Measurements from ENCODE around the gene TMPRSS13. TPM values are rescaled to one million over a fixed set of nuclear protein-coding genes. Genes with fewer than 3 reads are reported as not detected.

TMPRSS13 gene
- polyA plus RNA-seq, 2 of the 4 experiments (the other 2 are of a cell fraction): not detected

DNA sequence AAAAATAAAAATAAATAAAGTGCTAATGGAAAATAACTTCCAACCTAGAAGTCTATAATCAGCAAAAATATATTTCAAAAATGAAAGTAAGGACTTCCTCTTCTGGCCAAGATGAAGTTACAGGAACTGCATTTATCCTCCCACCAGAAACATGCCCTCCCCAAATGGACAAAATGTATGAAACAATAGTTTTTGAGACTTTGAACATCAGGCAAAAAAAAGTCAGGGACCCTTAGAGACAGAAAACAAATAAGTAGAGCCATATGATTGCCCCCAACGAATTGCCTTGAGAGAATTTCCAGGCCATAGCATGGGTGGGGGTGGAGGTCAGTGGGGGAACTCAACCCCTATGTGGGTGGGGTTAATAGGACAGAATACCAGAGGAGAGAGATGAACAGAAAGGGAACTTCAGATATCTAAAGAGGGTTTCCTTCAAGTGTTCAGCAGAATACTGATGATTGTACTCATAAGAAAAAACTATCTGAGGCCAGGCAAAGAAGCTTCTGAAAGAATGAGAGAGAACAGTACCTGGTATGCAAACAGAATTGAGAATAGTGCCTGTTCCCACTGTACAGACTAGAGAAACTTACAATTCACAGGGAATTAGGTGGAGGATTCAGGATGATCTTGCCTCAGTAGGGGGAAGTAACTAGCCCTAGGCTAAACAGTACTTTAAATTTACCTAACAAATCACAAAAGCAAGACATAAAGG lies 30.4 kb upstream of the TMPRSS13 start:
- POLR2A ChIA-PET: no interaction called here
- no peaks in the 10 kb centered on the region for H3K9me3 ChIP-seq
- no peak for ATAC-seq
- CTCF ChIA-PET: interaction anchor here (1.1 to 1.9 kb wide), 2 partner anchors 13 to 94 kb away, joined by 4 to 6 read pairs; no protein-coding TSS in a partner anchor
- FAIRE-seq: no peak
- TF ChIP-seq EHF (CRISPR knock-in tag; IDR thresholded peaks at IDR 0.05) (no peak), HEYL (CRISPR knock-in tag; IDR thresholded peaks at IDR 0.05) (no peak), BHLHE40 (IDR thresholded peaks at IDR 0.05; ENCODE audit: low read depth, low read length) (no peak), E2F6 (IDR thresholded peaks at IDR 0.05; ENCODE audit: borderline replicate concordance, low read depth) (no peak), MAFK (IDR thresholded peaks at IDR 0.05; ENCODE audit: partially characterized antibody) (no peak), JUN (IDR thresholded peaks at IDR 0.05) (no peak), HDAC2 (IDR thresholded peaks at IDR 0.05) (no peak), CEBPB (IDR thresholded peaks at IDR 0.05) (no peak), REST (IDR thresholded peaks at IDR 0.05) (no peak), HOXB13 (CRISPR knock-in tag; IDR thresholded peaks at IDR 0.05; ENCODE audit: low read depth) (no peak)
- TF ChIP-seq, protein P1, sequence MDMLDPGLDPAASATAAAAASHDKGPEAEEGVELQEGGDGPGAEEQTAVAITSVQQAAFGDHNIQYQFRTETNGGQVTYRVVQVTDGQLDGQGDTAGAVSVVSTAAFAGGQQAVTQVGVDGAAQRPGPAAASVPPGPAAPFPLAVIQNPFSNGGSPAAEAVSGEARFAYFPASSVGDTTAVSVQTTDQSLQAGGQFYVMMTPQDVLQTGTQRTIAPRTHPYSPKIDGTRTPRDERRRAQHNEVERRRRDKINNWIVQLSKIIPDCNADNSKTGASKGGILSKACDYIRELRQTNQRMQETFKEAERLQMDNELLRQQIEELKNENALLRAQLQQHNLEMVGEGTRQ (IDR thresholded peaks at IDR 0.05): no peak
- H3K27ac ChIP-seq: no peak overlapping the region
- WGBS (ENCODE audit: missing lambda C conversion rate): 0% methylated on average over 1 of the region's 1 CpG
- H3K4me1 ChIP-seq: no peaks in the 10 kb centered on the region
- H3K4me3 ChIP-seq: no peak overlapping the region
- no peak overlapping the region for H3K4me2 ChIP-seq
- no peak for DNase-seq (ENCODE audit: low read depth in 1 of 2, low spot score in 1 of 2)

GRCh38 chr11:117958949-117959348 lies 29.7 kb upstream of the TMPRSS13 start:
- H3K4me3 ChIP-seq: no peak overlapping the region
- no peaks in the 10 kb centered on the region for H3K9me3 ChIP-seq
- no peak overlapping the region for H3K27ac ChIP-seq
- ChIA-PET CTCF (no interaction called here), POLR2A (no interaction called here)
- 5% methylated on average over 1 of the region's 1 CpG for WGBS (ENCODE audit: missing lambda C conversion rate)
- ATAC-seq (no peak), FAIRE-seq (no peak), DNase-seq (ENCODE audit: low read depth in 1 of 2, low spot score in 1 of 2) (no peak)
- H3K4me2 ChIP-seq: no peak overlapping the region
- no peaks in the 10 kb centered on the region for H3K4me1 ChIP-seq
- TF ChIP-seq KDM1A (IDR thresholded peaks at IDR 0.05; ENCODE audit: low read depth): no peak
- TF ChIP-seq MYC (IDR thresholded peaks at IDR 0.05; ENCODE audit: borderline replicate concordance, low read length): no peak
- TF ChIP-seq GATA3 (IDR thresholded peaks at IDR 0.05; ENCODE audit: borderline replicate concordance): no peak
- TF ChIP-seq ELK1 (IDR thresholded peaks at IDR 0.05; ENCODE audit: low read depth, low read length): no peak
- no peak for TF ChIP-seq BCL3 (IDR thresholded peaks at IDR 0.05)
- TF ChIP-seq NFE2L2 (conservative IDR thresholded peaks at IDR 0.05; ENCODE audit: low read length): no peak
- no peak for TF ChIP-seq FOSL2 (IDR thresholded peaks at IDR 0.05)
- TF ChIP-seq FOSL2 (CRISPR knock-in tag; IDR thresholded peaks at IDR 0.05): no peak
- TF ChIP-seq HMGXB4 (CRISPR knock-in tag; IDR thresholded peaks at IDR 0.05; ENCODE audit: borderline replicate concordance): no peak
- TF ChIP-seq HOXB13 (CRISPR knock-in tag; IDR thresholded peaks at IDR 0.05; ENCODE audit: low read depth): no peak
- no peak for TF ChIP-seq KDM5A (IDR thresholded peaks at IDR 0.05)
- no peak for TF ChIP-seq HES2 (IDR thresholded peaks at IDR 0.05)
- no peak for TF ChIP-seq ZC3H11A (IDR thresholded peaks at IDR 0.05)
- no peak for TF ChIP-seq JUN (IDR thresholded peaks at IDR 0.05)

All from A549 (cell line).